Natural killer cell treated with Interleukin-12 subunit alpha and Interleukin-12 subunit beta and Interleukin-15 and Interleukin-18, amount 100 ng/mL, for 72 hours (primary cell): ENCODE results near the gene ZFP62. TPM values are rescaled to one million over a fixed set of nuclear protein-coding genes. Genes with fewer than 3 reads are reported as not detected.
"Not testable (repeated sequence)": the region's sequence is repeated elsewhere in the genome, so short reads cannot be mapped to it uniquely, and the experiment has no call there.

Source experiments
- ATAC-seq, 2 donors: fragments of 150-1000 bp; cut with Tn5 transposase in 1 of 2; sonication (Bioruptor Pico), chemical (Tn5 transposase) in 1 of 2; 2 replicates each; pipeline ENCODE4 v1.10.0; 2021
- DNase-seq: peaks from one replicate; pipeline ENCODE4 v3.0.0; 2022; ENCODE audit warnings: low spot score
- H3K27ac Mint-ChIP-seq, 2 donors: 1 replicate in 1 of 2; 2 replicates in 1 of 2; pipeline ENCODE4 v1.8.0; 2022; ENCODE audit warnings: mixed read lengths in 2 of 2, mild to moderate bottlenecking in 1 of 2, moderate library complexity in 1 of 2
- H3K27me3 Mint-ChIP-seq, 2 donors: 1 replicate in 1 of 2; 2 replicates in 1 of 2; pipeline ENCODE4 v1.8.0; 2022; ENCODE audit warnings: mixed read lengths in 2 of 2
- H3K36me3 Mint-ChIP-seq: one replicate; pipeline ENCODE4 v1.8.0; 2022; ENCODE audit warnings: mixed read lengths
- H3K4me1 Mint-ChIP-seq, 2 donors: 1 replicate in 1 of 2; 2 replicates in 1 of 2; pipeline ENCODE4 v1.8.0; 2022; ENCODE audit warnings: low read depth in 2 of 2, mixed read lengths in 2 of 2, mild to moderate bottlenecking in 1 of 2
- H3K4me3 Mint-ChIP-seq: one replicate; pipeline ENCODE4 v1.8.0; 2022; ENCODE audit warnings: mixed read lengths
- H3K9me3 Mint-ChIP-seq: 2 replicates; pipeline ENCODE4 v1.8.0; 2022; ENCODE audit warnings: mixed read lengths
- total RNA-seq, 2 donors: library from RNA; stranded (reverse); gene quantifications; one replicate each; pipeline ENCODE4 v1.2.3, GENCODE V29; 2022

Gene ZFP62
- total RNA-seq, 2 donors from 2014 or later = 17.5 to 21.7 TPM

- no peaks in the 10 kb centered on the region for H3K27me3 Mint-ChIP-seq
- H3K9me3 Mint-ChIP-seq = no peaks in the 10 kb centered on the region
- peak overlapping the region; percentile 99 for H3K4me3 Mint-ChIP-seq
- ATAC-seq = peak; percentile 94
- H3K36me3 Mint-ChIP-seq = peaks cover 10% of the 10 kb centered on the region
- H3K4me1 Mint-ChIP-seq = peaks cover 27 to 32% of the 10 kb centered on the region in 2 donors
- peak; percentile 89 for DNase-seq
- peak overlapping the region; percentile 96 to 97 for H3K27ac Mint-ChIP-seq
These were observed 29.7 kb downstream of the ZFP62 start for GRCh38 chr5:180831139-180832093.

- Mint-ChIP-seq H3K4me3 (peak overlapping the region; percentile 99), H3K36me3 (peaks cover 10% of the 10 kb centered on the region), H3K27ac (peak overlapping the region; percentile 96 to 97), H3K9me3 (no peaks in the 10 kb centered on the region), H3K4me1 (peaks cover 31 to 32% of the 10 kb centered on the region in 2 donors), H3K27me3 (no peaks in the 10 kb centered on the region)
- ATAC-seq = peak; percentile 68 to 74
- DNase-seq = no peak
These were observed 30.6 kb downstream of the ZFP62 start for GRCh38 chr5:180830253-180831138.

GRCh38 chr5:180829726-180830125, 31.4 kb downstream of the ZFP62 start:
- no peaks in the 10 kb centered on the region for H3K9me3 Mint-ChIP-seq
- peak overlapping the region; percentile 99 for H3K4me3 Mint-ChIP-seq
- no peaks in the 10 kb centered on the region for H3K27me3 Mint-ChIP-seq
- no peak for ATAC-seq
- peaks cover 31 to 32% of the 10 kb centered on the region in 2 donors for H3K4me1 Mint-ChIP-seq
- DNase-seq = no peak
- H3K36me3 Mint-ChIP-seq = peaks cover 10% of the 10 kb centered on the region
- peak overlapping the region; percentile 96 to 97 for H3K27ac Mint-ChIP-seq

GRCh38 chr5:180828756-180829531, 32.1 kb downstream of the ZFP62 start:
- not testable (repeated sequence) for H3K27me3 Mint-ChIP-seq, ATAC-seq, H3K9me3 Mint-ChIP-seq, DNase-seq, H3K4me3 Mint-ChIP-seq
- Mint-ChIP-seq H3K27ac (peak overlapping the region in 1 of 2 donors; percentile 97), H3K36me3 (peaks cover 10% of the 10 kb centered on the region), H3K4me1 (peaks cover 24 to 31% of the 10 kb centered on the region in 2 donors)

GRCh38 chr5:180827374-180827773, 33.7 kb downstream of the ZFP62 start:
- peaks cover 20 to 23% of the 10 kb centered on the region in 2 donors for H3K4me1 Mint-ChIP-seq
- H3K4me3 Mint-ChIP-seq, H3K27ac Mint-ChIP-seq, H3K9me3 Mint-ChIP-seq, H3K27me3 Mint-ChIP-seq, ATAC-seq, DNase-seq: not testable (repeated sequence)
- peaks cover 10% of the 10 kb centered on the region for H3K36me3 Mint-ChIP-seq

GRCh38 chr5:180825768-180826525, 35.1 kb downstream of the ZFP62 start:
- H3K36me3 Mint-ChIP-seq = peaks cover 10% of the 10 kb centered on the region
- H3K9me3 Mint-ChIP-seq = no peaks in the 10 kb centered on the region
- H3K27me3 Mint-ChIP-seq = peaks cover 0 to 6% of the 10 kb centered on the region in 2 donors
- H3K27ac Mint-ChIP-seq = no peak overlapping the region
- DNase-seq = no peak
- peaks cover 13 to 20% of the 10 kb centered on the region in 2 donors for H3K4me1 Mint-ChIP-seq
- ATAC-seq = peak in 1 of 2 donors; percentile 43
- H3K4me3 Mint-ChIP-seq = no peak overlapping the region

- no peak overlapping the region for H3K27ac Mint-ChIP-seq
- H3K4me3 Mint-ChIP-seq = no peak overlapping the region
- no peak for DNase-seq
- H3K27me3 Mint-ChIP-seq = peaks cover 0 to 6% of the 10 kb centered on the region in 2 donors
- H3K4me1 Mint-ChIP-seq = peaks cover 4 to 11% of the 10 kb centered on the region in 2 donors
- H3K36me3 Mint-ChIP-seq = peaks cover 6% of the 10 kb centered on the region
- H3K9me3 Mint-ChIP-seq = no peaks in the 10 kb centered on the region
- ATAC-seq = no peak
These were observed 36.2 kb downstream of the ZFP62 start for GRCh38 chr5:180824630-180825476.

GRCh38 chr5:180823940-180824629, 37.0 kb downstream of the ZFP62 start:
- Mint-ChIP-seq H3K27me3 (peaks cover 0 to 6% of the 10 kb centered on the region in 2 donors), H3K27ac (no peak overlapping the region), H3K9me3 (no peaks in the 10 kb centered on the region), H3K36me3 (peaks cover under 1% of the 10 kb centered on the region), H3K4me3 (no peak overlapping the region), H3K4me1 (peaks cover 0 to 9% of the 10 kb centered on the region in 2 donors)
- ATAC-seq (no peak), DNase-seq (no peak)

- H3K9me3 Mint-ChIP-seq = no peaks in the 10 kb centered on the region
- H3K4me1 Mint-ChIP-seq = peaks cover 0 to 9% of the 10 kb centered on the region in 2 donors
- no peak overlapping the region for H3K4me3 Mint-ChIP-seq
- DNase-seq = no peak
- no peaks in the 10 kb centered on the region for H3K36me3 Mint-ChIP-seq
- no peak for ATAC-seq
- H3K27me3 Mint-ChIP-seq = peaks cover 7 to 13% of the 10 kb centered on the region in 2 donors
- no peak overlapping the region for H3K27ac Mint-ChIP-seq
These were observed 37.7 kb downstream of the ZFP62 start for GRCh38 chr5:180823346-180823745.

GRCh38 chr5:180821538-180821937, 39.5 kb downstream of the ZFP62 start:
- no peak overlapping the region for H3K4me3 Mint-ChIP-seq
- ATAC-seq = no peak
- no peaks in the 10 kb centered on the region for H3K9me3 Mint-ChIP-seq
- H3K36me3 Mint-ChIP-seq = no peaks in the 10 kb centered on the region
- peaks cover 9 to 22% of the 10 kb centered on the region in 2 donors for H3K27me3 Mint-ChIP-seq
- DNase-seq = no peak
- peaks cover 3 to 9% of the 10 kb centered on the region in 2 donors for H3K4me1 Mint-ChIP-seq
- no peak overlapping the region for H3K27ac Mint-ChIP-seq

- Mint-ChIP-seq H3K4me1 (peaks cover 3 to 5% of the 10 kb centered on the region in 2 donors), H3K36me3 (no peaks in the 10 kb centered on the region), H3K27me3 (peaks cover 9 to 24% of the 10 kb centered on the region in 2 donors), H3K4me3 (no peak overlapping the region), H3K9me3 (no peaks in the 10 kb centered on the region), H3K27ac (no peak overlapping the region)
- ATAC-seq (no peak), DNase-seq (no peak)
These were observed 40.2 kb downstream of the ZFP62 start for GRCh38 chr5:180820788-180821321.
